ENCODE results near the gene SYNE1. TPM values are rescaled to one million over a fixed set of nuclear protein-coding genes. Genes with fewer than 3 reads are reported as not detected.

Gene SYNE1
- total and polyA plus RNA-seq, 2 of the 8 experiments (the other 6 are each of a cell fraction or from before 2014, with no cell fraction given) = 2.8 to 5.5 TPM

DNA sequence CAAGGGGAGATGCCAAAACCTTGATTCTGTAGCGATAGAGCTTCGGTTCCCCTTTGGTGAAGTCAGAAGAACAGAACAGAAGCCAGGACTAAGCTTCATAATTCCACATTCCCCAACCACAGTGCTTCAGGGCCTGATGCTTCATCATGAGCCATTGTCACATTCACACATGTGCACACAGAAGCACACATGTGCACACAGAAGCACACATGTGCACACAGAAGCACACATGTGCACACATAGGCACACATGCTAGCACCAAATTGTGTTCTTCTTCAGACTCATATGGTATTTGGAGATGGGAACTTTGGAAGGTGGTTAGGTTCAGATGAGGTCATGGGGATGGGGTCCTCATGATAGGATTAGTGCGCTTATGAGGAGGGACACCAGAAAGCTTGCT, 183.2 kb downstream of the SYNE1 start:
- 96% methylated on average over 3 of the region's 3 CpGs; no CpG with 5 or more reads in 1 of the 2 experiments for WGBS, 2 experiments (ENCODE audit: extremely low coverage in 1 of 2, insufficient coverage in 1 of 2, insufficient read length in 1 of 2, insufficient replicate concordance in 2 of 2, low coverage in 1 of 2, low lambda C conversion rate in 2 of 2, missing lambda C conversion rate in 1 of 2)
- H3K9me3 ChIP-seq (ENCODE audit: insufficient read depth in 2 of 2, low read depth in 1 of 2, low read length in 1 of 2) = no peaks in the 10 kb centered on the region

More for the DNA sequence above, 183.2 kb downstream of the SYNE1 start:
- Histone ChIP-seq H3K18ac (ENCODE audit: extremely low read depth, low read length) (no peak overlapping the region), H4K5ac (ENCODE audit: insufficient read length, low read depth, low read length) (no peak overlapping the region), H3K56ac (replicated peaks; ENCODE audit: insufficient read length, low read depth, low read length) (no peak overlapping the region), H3K4ac (replicated peaks; ENCODE audit: insufficient read length, low read depth, low read length) (no peak overlapping the region), H2BK5ac (ENCODE audit: low read depth, low read length) (no peak overlapping the region), H2BK120ac (replicated peaks; ENCODE audit: low read depth, low read length) (no peak overlapping the region), H3K4me3 (ENCODE audit: extremely low read depth in 1 of 4, insufficient read depth in 2 of 4, low read depth in 3 of 4, low read length in 4 of 4) (no peak overlapping the region), H4K8ac (ENCODE audit: extremely low read depth, insufficient read depth, low read length) (no peak overlapping the region), H2AK5ac (ENCODE audit: low read depth, low read length) (no peak overlapping the region), H3K4me2 (ENCODE audit: insufficient read depth in 1 of 2, low read depth in 2 of 2, low read length in 2 of 2) (no peak overlapping the region), H3K27ac (ENCODE audit: low read depth, low read length) (no peak overlapping the region), H3K79me1 (ENCODE audit: low read depth, low read length) (no peaks in the 10 kb centered on the region), H4K20me1 (replicated peaks in 1 of 2; ENCODE audit: control insufficient read depth in 1 of 2, insufficient read depth in 2 of 2, low read length in 2 of 2) (no peaks in the 10 kb centered on the region), H3K36me3 (ENCODE audit: control insufficient read depth in 2 of 4, insufficient read depth in 4 of 4, low read length in 3 of 4) (no peaks in the 10 kb centered on the region), H3K14ac (ENCODE audit: insufficient read length) (no peak overlapping the region), H3K27me3 (replicated peaks in 1 of 4; ENCODE audit: control insufficient read depth in 3 of 4, extremely low read depth in 1 of 4, insufficient read depth in 3 of 4, low read length in 3 of 4) (no peaks in the 10 kb centered on the region), H3K4me1 (replicated peaks in 1 of 4; ENCODE audit: control insufficient read depth in 3 of 4, insufficient read depth in 4 of 4, low read length in 3 of 4) (no peaks in the 10 kb centered on the region), H2BK15ac (ENCODE audit: low read length) (no peak overlapping the region), H3K9ac (replicated peaks in 1 of 4; ENCODE audit: extremely low read depth in 1 of 4, low read depth in 3 of 4, low read length in 3 of 4) (no peak overlapping the region), H3K23ac (ENCODE audit: insufficient read length) (no peak overlapping the region), H4K91ac (replicated peaks; ENCODE audit: insufficient read length, low read length) (no peak overlapping the region), H2BK12ac (ENCODE audit: low read depth, low read length) (no peak overlapping the region), H3K79me2 (ENCODE audit: control insufficient read depth in 1 of 2, insufficient read depth in 2 of 2, low read length in 2 of 2) (no peaks in the 10 kb centered on the region), H2BK20ac (ENCODE audit: low read length) (no peak overlapping the region), H2AFZ (ENCODE audit: low read length) (no peak overlapping the region), H3K23me2 (ENCODE audit: low read depth, low read length) (no peaks in the 10 kb centered on the region)
- POLR2A ChIA-PET (ENCODE audit: partially characterized antibody) = no interaction called here
- TF ChIP-seq GTF2F1 (IDR thresholded peaks at IDR 0.05; ENCODE audit: borderline replicate concordance, low read depth, low read length) (no peak), RFX5 (IDR thresholded peaks at IDR 0.05; ENCODE audit: borderline replicate concordance, low read depth, low read length) (no peak), POU5F1 (IDR thresholded peaks at IDR 0.05; ENCODE audit: low read depth, low read length) (no peak), HDAC2 (IDR thresholded peaks at IDR 0.05; ENCODE audit: borderline replicate concordance in 1 of 2, low read depth in 2 of 2, low read length in 2 of 2) (no peak), CEBPB (IDR thresholded peaks at IDR 0.05; ENCODE audit: low read depth, low read length) (no peak), TAF1 (IDR thresholded peaks at IDR 0.05; ENCODE audit: low read depth, low read length) (no peak), CBX8 (IDR thresholded peaks at IDR 0.05; ENCODE audit: borderline replicate concordance, low read depth, low read length) (no peak)
- TF ChIP-seq, protein P1, sequence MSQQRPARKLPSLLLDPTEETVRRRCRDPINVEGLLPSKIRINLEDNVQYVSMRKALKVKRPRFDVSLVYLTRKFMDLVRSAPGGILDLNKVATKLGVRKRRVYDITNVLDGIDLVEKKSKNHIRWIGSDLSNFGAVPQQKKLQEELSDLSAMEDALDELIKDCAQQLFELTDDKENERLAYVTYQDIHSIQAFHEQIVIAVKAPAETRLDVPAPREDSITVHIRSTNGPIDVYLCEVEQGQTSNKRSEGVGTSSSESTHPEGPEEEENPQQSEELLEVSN (IDR thresholded peaks at IDR 0.05) = no peak
- CTCF ChIA-PET (ENCODE audit: partially characterized antibody) = interaction anchor here (0.7 to 1.4 kb wide), 2 partner anchors 11 to 20 kb away, joined by 3 to 6 read pairs; no protein-coding TSS in a partner anchor
- FAIRE-seq (no peak), DNase-seq (ENCODE audit: low read depth in 1 of 2, low spot score in 2 of 2) (no peak)

Measured in H1 (cell line).